ENCODE results near the gene SCN2B. TPM values are rescaled to one million over a fixed set of nuclear protein-coding genes. Genes with fewer than 3 reads are reported as not detected.

The SCN2B gene
- total RNA-seq, 2 experiments from 2014 or later = 0.06 to 0.10 TPM

GRCh38 chr11:118221419-118221818 lies 45.0 kb upstream of the SCN2B start:
- H3K9me3 ChIP-seq (ENCODE audit: low read length) = no peaks in the 10 kb centered on the region
- TF ChIP-seq CTCF (conservative IDR thresholded peaks at IDR 0.05; ENCODE audit: low read length) (no peak), EZH2phosphoT487 (IDR thresholded peaks at IDR 0.05; ENCODE audit: borderline replicate concordance, low read depth, low read length) (no peak)
- H2AFZ ChIP-seq (ENCODE audit: low read length) = no peak overlapping the region
- BruUV-seq (replicated peaks) = no TSS peak
- ChIA-PET CTCF (ENCODE audit: unreplicated experiment) (no interaction called here), POLR2A (no interaction called here)
- no peaks in the 10 kb centered on the region for H3K36me3 ChIP-seq (ENCODE audit: insufficient read depth, low read length)
- no peaks in the 10 kb centered on the region for H3K79me2 ChIP-seq (ENCODE audit: insufficient read depth, low read depth, low read length)
- H4K20me1 ChIP-seq (ENCODE audit: insufficient read depth, low read length) = no peaks in the 10 kb centered on the region
- H3K27ac ChIP-seq (ENCODE audit: low read depth, low read length, poor library complexity, severe bottlenecking) = no peak overlapping the region
- no peak for DNase-seq (ENCODE audit: low spot score)
- H3K9me2 ChIP-seq (ENCODE audit: insufficient read depth, low read length) = no peaks in the 10 kb centered on the region
- intact Hi-C loops (cut with micrococcal nuclease; ENCODE audit: unreplicated experiment) = no loop called here
- H3K4me1 ChIP-seq (ENCODE audit: insufficient read depth, low read length, poor library complexity, severe bottlenecking) = peaks cover 15% of the 10 kb centered on the region
- H3K4me3 ChIP-seq (ENCODE audit: low read depth, low read length, poor library complexity, severe bottlenecking) = no peak overlapping the region
- no peak overlapping the region for H3K4me2 ChIP-seq (ENCODE audit: low read length)

- ChIA-PET POLR2A (no interaction called here), CTCF (ENCODE audit: unreplicated experiment) (no interaction called here)
- Histone ChIP-seq H3K4me2 (ENCODE audit: low read length) (no peak overlapping the region), H3K4me3 (ENCODE audit: low read depth, low read length, poor library complexity, severe bottlenecking) (no peak overlapping the region), H3K9me3 (ENCODE audit: low read length) (no peaks in the 10 kb centered on the region), H3K4me1 (ENCODE audit: insufficient read depth, low read length, poor library complexity, severe bottlenecking) (peaks cover 29% of the 10 kb centered on the region), H3K79me2 (ENCODE audit: insufficient read depth, low read depth, low read length) (no peaks in the 10 kb centered on the region), H3K27ac (ENCODE audit: low read depth, low read length, poor library complexity, severe bottlenecking) (no peak overlapping the region), H4K20me1 (ENCODE audit: insufficient read depth, low read length) (no peaks in the 10 kb centered on the region), H3K9me2 (ENCODE audit: insufficient read depth, low read length) (no peaks in the 10 kb centered on the region), H2AFZ (ENCODE audit: low read length) (no peak overlapping the region), H3K36me3 (ENCODE audit: insufficient read depth, low read length) (no peaks in the 10 kb centered on the region)
- TF ChIP-seq EZH2phosphoT487 (IDR thresholded peaks at IDR 0.05; ENCODE audit: borderline replicate concordance, low read depth, low read length) (no peak), CTCF (conservative IDR thresholded peaks at IDR 0.05; ENCODE audit: low read length) (no peak)
- BruUV-seq (replicated peaks) = no TSS peak
- intact Hi-C loops (cut with micrococcal nuclease; ENCODE audit: unreplicated experiment) = no loop called here
- no peak for DNase-seq (ENCODE audit: low spot score)
Observed at GRCh38 chr11:118219732-118220131, 43.3 kb upstream of the SCN2B start.

GRCh38 chr11:118219244-118219643 lies 42.8 kb upstream of the SCN2B start:
- H3K4me1 ChIP-seq (ENCODE audit: insufficient read depth, low read length, poor library complexity, severe bottlenecking) = peaks cover 31% of the 10 kb centered on the region
- no peaks in the 10 kb centered on the region for H3K9me2 ChIP-seq (ENCODE audit: insufficient read depth, low read length)
- ChIA-PET POLR2A (no interaction called here), CTCF (ENCODE audit: unreplicated experiment) (no interaction called here)
- H3K27ac ChIP-seq (ENCODE audit: low read depth, low read length, poor library complexity, severe bottlenecking) = no peak overlapping the region
- no peak for DNase-seq (ENCODE audit: low spot score)
- intact Hi-C loops (cut with micrococcal nuclease; ENCODE audit: unreplicated experiment) = no loop called here
- no peak overlapping the region for H3K4me2 ChIP-seq (ENCODE audit: low read length)
- no peaks in the 10 kb centered on the region for H3K9me3 ChIP-seq (ENCODE audit: low read length)
- no peaks in the 10 kb centered on the region for H3K36me3 ChIP-seq (ENCODE audit: insufficient read depth, low read length)
- no peaks in the 10 kb centered on the region for H4K20me1 ChIP-seq (ENCODE audit: insufficient read depth, low read length)
- H2AFZ ChIP-seq (ENCODE audit: low read length) = no peak overlapping the region
- no peak overlapping the region for H3K4me3 ChIP-seq (ENCODE audit: low read depth, low read length, poor library complexity, severe bottlenecking)
- H3K79me2 ChIP-seq (ENCODE audit: insufficient read depth, low read depth, low read length) = no peaks in the 10 kb centered on the region
- BruUV-seq (replicated peaks) = no TSS peak
- no peak for TF ChIP-seq EZH2phosphoT487 (IDR thresholded peaks at IDR 0.05; ENCODE audit: borderline replicate concordance, low read depth, low read length)
- TF ChIP-seq CTCF (conservative IDR thresholded peaks at IDR 0.05; ENCODE audit: low read length) = no peak
